ENCODE data around the gene FIBCD1. TPM values are rescaled to one million over a fixed set of nuclear protein-coding genes. Genes with fewer than 3 reads are reported as not detected.

FIBCD1 gene
- total and polyA plus RNA-seq, 2 experiments from 2014 or later = 4.4 to 5.6 TPM

DNA sequence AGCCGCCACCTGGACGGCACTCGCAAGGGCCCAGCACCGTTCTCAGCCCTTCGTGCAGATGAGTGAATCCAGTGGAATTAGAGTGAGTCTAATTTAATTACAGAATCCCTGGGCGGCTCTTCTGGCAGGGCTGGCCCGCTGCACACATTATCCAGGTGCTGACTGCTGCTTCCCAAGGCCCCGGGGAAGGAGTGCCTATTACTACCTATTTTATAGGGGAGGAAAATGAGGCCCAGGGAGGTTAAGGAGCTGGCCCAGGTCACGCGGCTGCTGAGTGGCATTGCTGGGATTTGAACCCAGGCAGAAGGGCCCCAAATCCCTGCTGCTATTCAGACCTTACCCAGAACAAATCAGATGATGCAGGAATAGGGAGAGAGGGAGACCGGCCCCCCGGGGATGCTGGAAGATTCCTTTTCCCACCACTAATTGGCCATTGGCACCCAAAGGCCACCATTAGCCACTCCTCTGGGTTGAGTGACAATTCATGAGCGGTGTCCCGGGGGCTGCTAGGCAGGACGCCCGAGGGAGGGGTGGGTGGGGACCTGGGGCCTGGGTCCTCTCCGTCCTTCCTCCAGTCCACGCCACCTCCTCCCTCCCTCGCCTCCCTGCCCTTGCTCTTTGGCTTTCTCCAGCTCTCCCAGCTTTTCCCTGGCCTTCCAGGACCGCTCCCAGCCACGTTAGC is 32.2 kb downstream of the FIBCD1 start:
- Histone ChIP-seq H4K20me1 (replicated peaks; ENCODE audit: insufficient read depth) (no peaks in the 10 kb centered on the region), H3K27ac (ENCODE audit: low read depth) (no peak overlapping the region), H3K79me2 (replicated peaks; ENCODE audit: insufficient read depth) (no peaks in the 10 kb centered on the region), H2AFZ (0 out of 2 replicates have a peak overlapping the region, but pooled peaks have one; percentile 38), H3K4me2 (no peak overlapping the region), H3K36me3 (ENCODE audit: insufficient read depth) (no peaks in the 10 kb centered on the region), H3F3A (replicated peaks; ENCODE audit: low read depth) (no peaks in the 10 kb centered on the region), H3K9me2 (ENCODE audit: insufficient read depth) (no peaks in the 10 kb centered on the region), H3K4me3 (no peak overlapping the region), H3K27me3 (ENCODE audit: insufficient read depth) (no peaks in the 10 kb centered on the region), H3K4me1 (ENCODE audit: insufficient read depth) (no peaks in the 10 kb centered on the region)
- TF ChIP-seq EZH2phosphoT487 (IDR thresholded peaks at IDR 0.05; ENCODE audit: unreplicated experiment) (no peak), POLR2AphosphoS5 (IDR thresholded peaks at IDR 0.05; ENCODE audit: low read depth) (no peak), EZH2 (IDR thresholded peaks at IDR 0.05; ENCODE audit: low read depth, unreplicated experiment) (no peak), JUNB (IDR thresholded peaks at IDR 0.05; ENCODE audit: unreplicated experiment) (no peak), STAT1 (IDR thresholded peaks at IDR 0.05; ENCODE audit: unreplicated experiment) (no peak), ZNF114 (CRISPR knock-in tag; IDR thresholded peaks at IDR 0.05) (no peak), ZNF331 (CRISPR knock-in tag; IDR thresholded peaks at IDR 0.05; ENCODE audit: low read depth) (no peak), ETS1 (IDR thresholded peaks at IDR 0.05) (no peak), NANOG (IDR thresholded peaks at IDR 0.05; ENCODE audit: borderline replicate concordance) (no peak), CREB1 (CRISPR knock-in tag; IDR thresholded peaks at IDR 0.05; ENCODE audit: low read depth) (no peak)
- TF ChIP-seq, protein P1, sequence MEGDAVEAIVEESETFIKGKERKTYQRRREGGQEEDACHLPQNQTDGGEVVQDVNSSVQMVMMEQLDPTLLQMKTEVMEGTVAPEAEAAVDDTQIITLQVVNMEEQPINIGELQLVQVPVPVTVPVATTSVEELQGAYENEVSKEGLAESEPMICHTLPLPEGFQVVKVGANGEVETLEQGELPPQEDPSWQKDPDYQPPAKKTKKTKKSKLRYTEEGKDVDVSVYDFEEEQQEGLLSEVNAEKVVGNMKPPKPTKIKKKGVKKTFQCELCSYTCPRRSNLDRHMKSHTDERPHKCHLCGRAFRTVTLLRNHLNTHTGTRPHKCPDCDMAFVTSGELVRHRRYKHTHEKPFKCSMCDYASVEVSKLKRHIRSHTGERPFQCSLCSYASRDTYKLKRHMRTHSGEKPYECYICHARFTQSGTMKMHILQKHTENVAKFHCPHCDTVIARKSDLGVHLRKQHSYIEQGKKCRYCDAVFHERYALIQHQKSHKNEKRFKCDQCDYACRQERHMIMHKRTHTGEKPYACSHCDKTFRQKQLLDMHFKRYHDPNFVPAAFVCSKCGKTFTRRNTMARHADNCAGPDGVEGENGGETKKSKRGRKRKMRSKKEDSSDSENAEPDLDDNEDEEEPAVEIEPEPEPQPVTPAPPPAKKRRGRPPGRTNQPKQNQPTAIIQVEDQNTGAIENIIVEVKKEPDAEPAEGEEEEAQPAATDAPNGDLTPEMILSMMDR (conservative IDR thresholded peaks at IDR 0.05; ENCODE audit: low read depth in 2 of 2) = no peak
- TF ChIP-seq, protein P2, sequence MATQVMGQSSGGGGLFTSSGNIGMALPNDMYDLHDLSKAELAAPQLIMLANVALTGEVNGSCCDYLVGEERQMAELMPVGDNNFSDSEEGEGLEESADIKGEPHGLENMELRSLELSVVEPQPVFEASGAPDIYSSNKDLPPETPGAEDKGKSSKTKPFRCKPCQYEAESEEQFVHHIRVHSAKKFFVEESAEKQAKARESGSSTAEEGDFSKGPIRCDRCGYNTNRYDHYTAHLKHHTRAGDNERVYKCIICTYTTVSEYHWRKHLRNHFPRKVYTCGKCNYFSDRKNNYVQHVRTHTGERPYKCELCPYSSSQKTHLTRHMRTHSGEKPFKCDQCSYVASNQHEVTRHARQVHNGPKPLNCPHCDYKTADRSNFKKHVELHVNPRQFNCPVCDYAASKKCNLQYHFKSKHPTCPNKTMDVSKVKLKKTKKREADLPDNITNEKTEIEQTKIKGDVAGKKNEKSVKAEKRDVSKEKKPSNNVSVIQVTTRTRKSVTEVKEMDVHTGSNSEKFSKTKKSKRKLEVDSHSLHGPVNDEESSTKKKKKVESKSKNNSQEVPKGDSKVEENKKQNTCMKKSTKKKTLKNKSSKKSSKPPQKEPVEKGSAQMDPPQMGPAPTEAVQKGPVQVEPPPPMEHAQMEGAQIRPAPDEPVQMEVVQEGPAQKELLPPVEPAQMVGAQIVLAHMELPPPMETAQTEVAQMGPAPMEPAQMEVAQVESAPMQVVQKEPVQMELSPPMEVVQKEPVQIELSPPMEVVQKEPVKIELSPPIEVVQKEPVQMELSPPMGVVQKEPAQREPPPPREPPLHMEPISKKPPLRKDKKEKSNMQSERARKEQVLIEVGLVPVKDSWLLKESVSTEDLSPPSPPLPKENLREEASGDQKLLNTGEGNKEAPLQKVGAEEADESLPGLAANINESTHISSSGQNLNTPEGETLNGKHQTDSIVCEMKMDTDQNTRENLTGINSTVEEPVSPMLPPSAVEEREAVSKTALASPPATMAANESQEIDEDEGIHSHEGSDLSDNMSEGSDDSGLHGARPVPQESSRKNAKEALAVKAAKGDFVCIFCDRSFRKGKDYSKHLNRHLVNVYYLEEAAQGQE (IDR thresholded peaks at IDR 0.05; ENCODE audit: unreplicated experiment) = no peak
- TF ChIP-seq, protein P3, sequence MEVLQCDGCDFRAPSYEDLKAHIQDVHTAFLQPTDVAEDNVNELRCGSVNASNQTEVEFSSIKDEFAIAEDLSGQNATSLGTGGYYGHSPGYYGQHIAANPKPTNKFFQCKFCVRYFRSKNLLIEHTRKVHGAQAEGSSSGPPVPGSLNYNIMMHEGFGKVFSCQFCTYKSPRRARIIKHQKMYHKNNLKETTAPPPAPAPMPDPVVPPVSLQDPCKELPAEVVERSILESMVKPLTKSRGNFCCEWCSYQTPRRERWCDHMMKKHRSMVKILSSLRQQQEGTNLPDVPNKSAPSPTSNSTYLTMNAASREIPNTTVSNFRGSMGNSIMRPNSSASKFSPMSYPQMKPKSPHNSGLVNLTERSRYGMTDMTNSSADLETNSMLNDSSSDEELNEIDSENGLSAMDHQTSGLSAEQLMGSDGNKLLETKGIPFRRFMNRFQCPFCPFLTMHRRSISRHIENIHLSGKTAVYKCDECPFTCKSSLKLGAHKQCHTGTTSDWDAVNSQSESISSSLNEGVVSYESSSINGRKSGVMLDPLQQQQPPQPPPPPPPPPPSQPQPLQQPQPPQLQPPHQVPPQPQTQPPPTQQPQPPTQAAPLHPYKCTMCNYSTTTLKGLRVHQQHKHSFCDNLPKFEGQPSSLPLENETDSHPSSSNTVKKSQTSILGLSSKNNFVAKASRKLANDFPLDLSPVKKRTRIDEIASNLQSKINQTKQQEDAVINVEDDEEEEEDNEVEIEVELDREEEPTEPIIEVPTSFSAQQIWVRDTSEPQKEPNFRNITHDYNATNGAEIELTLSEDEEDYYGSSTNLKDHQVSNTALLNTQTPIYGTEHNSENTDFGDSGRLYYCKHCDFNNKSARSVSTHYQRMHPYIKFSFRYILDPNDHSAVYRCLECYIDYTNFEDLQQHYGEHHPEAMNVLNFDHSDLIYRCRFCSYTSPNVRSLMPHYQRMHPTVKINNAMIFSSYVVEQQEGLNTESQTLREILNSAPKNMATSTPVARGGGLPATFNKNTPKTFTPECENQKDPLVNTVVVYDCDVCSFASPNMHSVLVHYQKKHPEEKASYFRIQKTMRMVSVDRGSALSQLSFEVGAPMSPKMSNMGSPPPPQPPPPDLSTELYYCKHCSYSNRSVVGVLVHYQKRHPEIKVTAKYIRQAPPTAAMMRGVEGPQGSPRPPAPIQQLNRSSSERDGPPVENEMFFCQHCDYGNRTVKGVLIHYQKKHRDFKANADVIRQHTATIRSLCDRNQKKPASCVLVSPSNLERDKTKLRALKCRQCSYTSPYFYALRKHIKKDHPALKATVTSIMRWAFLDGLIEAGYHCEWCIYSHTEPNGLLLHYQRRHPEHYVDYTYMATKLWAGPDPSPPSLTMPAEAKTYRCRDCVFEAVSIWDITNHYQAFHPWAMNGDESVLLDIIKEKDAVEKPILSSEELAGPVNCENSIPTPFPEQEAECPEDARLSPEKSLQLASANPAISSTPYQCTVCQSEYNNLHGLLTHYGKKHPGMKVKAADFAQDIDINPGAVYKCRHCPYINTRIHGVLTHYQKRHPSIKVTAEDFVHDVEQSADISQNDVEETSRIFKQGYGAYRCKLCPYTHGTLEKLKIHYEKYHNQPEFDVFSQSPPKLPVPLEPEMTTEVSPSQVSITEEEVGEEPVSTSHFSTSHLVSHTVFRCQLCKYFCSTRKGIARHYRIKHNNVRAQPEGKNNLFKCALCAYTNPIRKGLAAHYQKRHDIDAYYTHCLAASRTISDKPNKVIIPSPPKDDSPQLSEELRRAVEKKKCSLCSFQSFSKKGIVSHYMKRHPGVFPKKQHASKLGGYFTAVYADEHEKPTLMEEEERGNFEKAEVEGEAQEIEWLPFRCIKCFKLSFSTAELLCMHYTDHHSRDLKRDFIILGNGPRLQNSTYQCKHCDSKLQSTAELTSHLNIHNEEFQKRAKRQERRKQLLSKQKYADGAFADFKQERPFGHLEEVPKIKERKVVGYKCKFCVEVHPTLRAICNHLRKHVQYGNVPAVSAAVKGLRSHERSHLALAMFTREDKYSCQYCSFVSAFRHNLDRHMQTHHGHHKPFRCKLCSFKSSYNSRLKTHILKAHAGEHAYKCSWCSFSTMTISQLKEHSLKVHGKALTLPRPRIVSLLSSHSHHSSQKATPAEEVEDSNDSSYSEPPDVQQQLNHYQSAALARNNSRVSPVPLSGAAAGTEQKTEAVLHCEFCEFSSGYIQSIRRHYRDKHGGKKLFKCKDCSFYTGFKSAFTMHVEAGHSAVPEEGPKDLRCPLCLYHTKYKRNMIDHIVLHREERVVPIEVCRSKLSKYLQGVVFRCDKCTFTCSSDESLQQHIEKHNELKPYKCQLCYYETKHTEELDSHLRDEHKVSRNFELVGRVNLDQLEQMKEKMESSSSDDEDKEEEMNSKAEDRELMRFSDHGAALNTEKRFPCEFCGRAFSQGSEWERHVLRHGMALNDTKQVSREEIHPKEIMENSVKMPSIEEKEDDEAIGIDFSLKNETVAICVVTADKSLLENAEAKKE (CRISPR knock-in tag; IDR thresholded peaks at IDR 0.05) = no peak
- DNase-seq (ENCODE audit: low spot score) (no peak), ATAC-seq (no peak)
- no peaks in the 10 kb centered on the region for H3K9me3 Mint-ChIP-seq
- H3K36me3 Mint-ChIP-seq (ENCODE audit: low read depth) = no peaks in the 10 kb centered on the region
- H3K4me1 Mint-ChIP-seq = peaks cover 6% of the 10 kb centered on the region; the same call in 2 of the 3 replicates
- no peak overlapping the region for H3K27ac Mint-ChIP-seq
- H3K4me3 Mint-ChIP-seq = no peak overlapping the region
- H3K27me3 Mint-ChIP-seq (ENCODE audit: insufficient read depth, low read depth, poor library complexity) = peaks cover 4% of the 10 kb centered on the region

Data from GM23338 (cell line).